H1 (cell line): Measurements from ENCODE around the gene NAA38. TPM values are rescaled to one million over a fixed set of nuclear protein-coding genes. Genes with fewer than 3 reads are reported as not detected.

Experiments
- CTCF ChIA-PET: fragments of 300-600 bp; sonication (Branson Sonifier 250); formaldehyde crosslinking; loops from one replicate; lab custom pipeline; 2021; ENCODE audit not compliant: partially characterized antibody; lab: Charles Lee
- POLR2A ChIA-PET: fragments of 300-600 bp; sonication (Branson Sonifier 250); formaldehyde crosslinking; loops from one replicate; lab custom pipeline; 2021; ENCODE audit warnings: inconsistent platforms; ENCODE audit not compliant: partially characterized antibody; lab: Charles Lee
- DNase-seq, 2 experiments: peaks; one replicate each; pipeline versions ENCODE4 v3.0.0 to v3.0.0-alpha.2; 2010 to 2022; ENCODE audit warnings: low spot score in 2 of 2, low read depth in 1 of 2, mixed read lengths in 1 of 2
- FAIRE-seq: peaks from 2 replicates; lab custom pipeline; 2011; peaks lifted over from hg19 to GRCh38; lab: Jason Lieb, UNC
- H2AFZ ChIP-seq: 2 replicates; pipeline ENCODE4 v1.8.1; 2012; ENCODE audit warnings: low read length, inconsistent platforms
- H2AK5ac ChIP-seq: 2 replicates; pipeline ENCODE4 v1.6.1; 2013; ENCODE audit warnings: low read depth, low read length
- H2BK120ac ChIP-seq: replicated peaks from 2 replicates; pipeline ENCODE3; 2013; ENCODE audit warnings: low read depth, low read length, inconsistent platforms
- H2BK12ac ChIP-seq: 2 replicates; pipeline ENCODE4 v1.6.1; 2013; ENCODE audit warnings: low read depth, low read length
- H2BK15ac ChIP-seq: 2 replicates; pipeline ENCODE4 v1.6.1; 2013; ENCODE audit warnings: low read length
- H2BK20ac ChIP-seq: 2 replicates; pipeline ENCODE4 v1.6.1; 2013; ENCODE audit warnings: low read length
- H2BK5ac ChIP-seq: 2 replicates; pipeline ENCODE4 v1.6.1; 2013; ENCODE audit warnings: low read depth, low read length
- H3K14ac ChIP-seq: 2 replicates; pipeline ENCODE4 v1.6.1; 2013; ENCODE audit warnings: inconsistent platforms; ENCODE audit not compliant: insufficient read length
- H3K18ac ChIP-seq: 2 replicates; pipeline ENCODE4 v1.6.1; 2013; ENCODE audit warnings: low read length; ENCODE audit errors: extremely low read depth
- H3K23ac ChIP-seq: 2 replicates; pipeline ENCODE4 v1.6.1; 2013; ENCODE audit warnings: inconsistent platforms; ENCODE audit not compliant: insufficient read length
- H3K23me2 ChIP-seq: 2 replicates; pipeline ENCODE4 v1.6.1; 2013; ENCODE audit warnings: low read depth, low read length
- H3K27ac ChIP-seq: 2 replicates; pipeline ENCODE4 v1.6.1; 2011; ENCODE audit warnings: low read depth, low read length, inconsistent platforms
- H3K27me3 ChIP-seq, 4 experiments: replicated peaks in 1 of 4; 1 replicate in 1 of 4; 2 replicates in 3 of 4; pipeline versions ENCODE4 v1.6.1 to v1.8.1; 2011 to 2013; ENCODE audit warnings: low read length in 3 of 4, mild to moderate bottlenecking in 3 of 4, inconsistent platforms in 2 of 4, mixed read lengths in 2 of 4, moderate library complexity in 1 of 4; ENCODE audit not compliant: control insufficient read depth in 3 of 4, insufficient read depth in 3 of 4; ENCODE audit errors: extremely low read depth in 1 of 4
- H3K36me3 ChIP-seq, 4 experiments: 2 replicates each; pipeline versions ENCODE4 v1.6.1 to v1.8.1; 2011 to 2013; ENCODE audit warnings: mild to moderate bottlenecking in 4 of 4, low read length in 3 of 4, moderate library complexity in 2 of 4, control low read depth in 1 of 4, inconsistent platforms in 1 of 4; ENCODE audit not compliant: insufficient read depth in 4 of 4, control insufficient read depth in 2 of 4
- H3K4ac ChIP-seq: replicated peaks from 2 replicates; pipeline ENCODE3; 2013; ENCODE audit warnings: low read length, low read depth, mixed read lengths, inconsistent platforms; ENCODE audit not compliant: insufficient read length
- H3K4me1 ChIP-seq, 4 experiments: replicated peaks in 1 of 4; 1 replicate in 1 of 4; 2 replicates in 3 of 4; pipeline versions ENCODE4 v1.6.1 to v1.8.1; 2011 to 2013; ENCODE audit warnings: low read length in 3 of 4, inconsistent platforms in 2 of 4, mixed read lengths in 1 of 4; ENCODE audit not compliant: insufficient read depth in 4 of 4, control insufficient read depth in 3 of 4
- H3K4me2 ChIP-seq, 2 experiments: 2 replicates each; pipeline versions ENCODE4 v1.6.1 to v1.8.1; 2011 to 2013; ENCODE audit warnings: low read depth in 2 of 2, low read length in 2 of 2, control low read depth in 1 of 2, inconsistent platforms in 1 of 2, mild to moderate bottlenecking in 1 of 2; ENCODE audit not compliant: insufficient read depth in 1 of 2
- H3K4me3 ChIP-seq, 4 experiments: fragments of 200-600, 300-600 bp in 1 of 4; sonication (generic), shearing (Covaris generic), sonication (Bioruptor Twin) in 1 of 4; 2 replicates each; pipeline versions ENCODE4 v1.5.1 to v1.8.1; 2011 to 2016; ENCODE audit warnings: low read length in 4 of 4, low read depth in 3 of 4, control low read depth in 2 of 4, inconsistent platforms in 2 of 4, mild to moderate bottlenecking in 2 of 4, mixed read lengths in 1 of 4, moderate library complexity in 1 of 4; ENCODE audit not compliant: insufficient read depth in 2 of 4; ENCODE audit errors: extremely low read depth in 1 of 4
- H3K56ac ChIP-seq: replicated peaks from 2 replicates; pipeline ENCODE3; 2013; ENCODE audit warnings: low read depth, mild to moderate bottlenecking, mixed read lengths, low read length, inconsistent platforms; ENCODE audit not compliant: insufficient read length
- H3K79me1 ChIP-seq: 2 replicates; pipeline ENCODE4 v1.6.1; 2013; ENCODE audit warnings: low read depth, low read length, control low read depth
- H3K79me2 ChIP-seq, 2 experiments: 2 replicates each; pipeline versions ENCODE4 v1.6.1 to v1.8.1; 2012 to 2013; ENCODE audit warnings: low read length in 2 of 2, mild to moderate bottlenecking in 2 of 2, inconsistent platforms in 1 of 2; ENCODE audit not compliant: insufficient read depth in 2 of 2, control insufficient read depth in 1 of 2
- H3K9ac ChIP-seq, 4 experiments: replicated peaks in 1 of 4; 1 replicate in 1 of 4; 2 replicates in 3 of 4; pipeline versions ENCODE4 v1.6.1 to v1.8.1; 2011 to 2013; ENCODE audit warnings: low read depth in 3 of 4, low read length in 3 of 4, control low read depth in 2 of 4, mild to moderate bottlenecking in 2 of 4, moderate library complexity in 2 of 4, inconsistent platforms in 1 of 4; ENCODE audit errors: extremely low read depth in 1 of 4
- H3K9me3 ChIP-seq, 2 experiments: 2 replicates each; pipeline versions ENCODE4 v1.6.1 to v1.8.1; 2012 to 2013; ENCODE audit warnings: mild to moderate bottlenecking in 2 of 2, moderate library complexity in 2 of 2, control low read depth in 1 of 2, inconsistent platforms in 1 of 2, low read depth in 1 of 2, low read length in 1 of 2, mixed read lengths in 1 of 2; ENCODE audit not compliant: insufficient read depth in 2 of 2
- H4K20me1 ChIP-seq, 2 experiments: replicated peaks in 1 of 2; 2 replicates each; pipeline versions ENCODE3 to v1.8.1; 2011 to 2013; ENCODE audit warnings: inconsistent platforms in 2 of 2, low read length in 2 of 2, mild to moderate bottlenecking in 1 of 2; ENCODE audit not compliant: insufficient read depth in 2 of 2, control insufficient read depth in 1 of 2
- H4K5ac ChIP-seq: 2 replicates; pipeline ENCODE4 v1.6.1; 2013; ENCODE audit warnings: low read length, low read depth, mixed read lengths, inconsistent platforms; ENCODE audit not compliant: insufficient read length
- H4K8ac ChIP-seq: 2 replicates; pipeline ENCODE4 v1.8.0; 2013; ENCODE audit warnings: mild to moderate bottlenecking, moderate library complexity, low read length, inconsistent platforms; ENCODE audit not compliant: insufficient read depth; ENCODE audit errors: extremely low read depth
- H4K91ac ChIP-seq: replicated peaks from 2 replicates; pipeline ENCODE3; 2013; ENCODE audit warnings: low read length, mixed read lengths, inconsistent platforms; ENCODE audit not compliant: insufficient read length
- CEBPB ChIP-seq: IDR thresholded peaks from 2 replicates; pipeline ENCODE4 v1.6.1; 2012; ENCODE audit warnings: low read depth, low read length
- EZH2 ChIP-seq: fragments of 200-600 bp; sonication (generic); IDR thresholded peaks from 2 replicates; pipeline ENCODE4 v1.7.1; 2012; ENCODE audit warnings: low read depth, mild to moderate bottlenecking, moderate library complexity, low read length, inconsistent platforms; ENCODE audit not compliant: severe bottlenecking
- JUND ChIP-seq: IDR thresholded peaks from 2 replicates; pipeline ENCODE4 v1.6.1; 2011; ENCODE audit warnings: mild to moderate bottlenecking, improper control_type of control experiment, low read length
- POLR2AphosphoS5 ChIP-seq: IDR thresholded peaks from 2 replicates; pipeline ENCODE4 v1.6.1; 2011; ENCODE audit warnings: low read depth, low read length
- RAD21 ChIP-seq, 2 experiments: IDR thresholded peaks in 1 of 2; conservative IDR thresholded peaks in 1 of 2; 2 replicates each; pipeline ENCODE4 v1.6.1; 2011; ENCODE audit warnings: low read depth in 2 of 2, low read length in 2 of 2, improper control_type of control experiment in 1 of 2, inconsistent platforms in 1 of 2, mild to moderate bottlenecking in 1 of 2, moderate library complexity in 1 of 2
- RNF2 ChIP-seq: fragments of 200-900, 300-1000 bp; sonication (generic); IDR thresholded peaks from 2 replicates; pipeline ENCODE4 v1.7.1; 2016; ENCODE audit warnings: borderline replicate concordance, low read depth, mild to moderate bottlenecking, antibody characterized with exemption, low read length; ENCODE audit not compliant: poor library complexity, severe bottlenecking; ENCODE audit errors: missing control alignments
- SIX5 ChIP-seq: IDR thresholded peaks from 2 replicates; pipeline ENCODE4 v1.6.1; 2011; ENCODE audit warnings: mild to moderate bottlenecking, low read depth, low read length
- SP4 ChIP-seq: IDR thresholded peaks from 2 replicates; pipeline ENCODE4 v1.6.1; 2012; ENCODE audit warnings: low read length, inconsistent platforms
- TEAD4 ChIP-seq: IDR thresholded peaks from 2 replicates; pipeline ENCODE4 v1.6.1; 2012; ENCODE audit warnings: low read depth, low read length, inconsistent platforms, mixed read lengths
- WGBS, 2 experiments: shearing (Covaris generic) in 1 of 2; methylation state at CpG; one replicate each; pipeline versions ENCODE4 v1.1.6 to v1.1.7; 2013 to 2015; ENCODE audit warnings: low lambda C conversion rate in 2 of 2, mixed read lengths in 2 of 2, inconsistent platforms in 1 of 2, low coverage in 1 of 2, missing lambda C conversion rate in 1 of 2; ENCODE audit not compliant: insufficient replicate concordance in 2 of 2, insufficient coverage in 1 of 2, insufficient read length in 1 of 2; ENCODE audit errors: extremely low coverage in 1 of 2, missing lambda C conversion rate in 1 of 2; 5-methylcytosine and 5-hydroxymethylcytosine counted together
- polyA plus RNA-seq, 7 experiments: library from polyadenylated mRNA; depleted of rRNA in 3 of 7; stranded (reverse) in 5 of 7; unstranded in 2 of 7; fragments of >200 nt in 5 of 7; fragments of 200-250 nt in 2 of 7; gene quantifications; 1 replicate in 5 of 7; 2 replicates in 1 of 7; 4 replicates in 1 of 7; pipeline versions ENCODE4 v1.2.1 to v1.2.3, GENCODE V29; 2011 to 2013; ENCODE audit warnings: missing spikeins in 2 of 7, mixed read lengths in 2 of 7
- total RNA-seq: library from RNA; stranded (reverse); fragmentation: NEBNext Ultra II Directional; extraction: Animal tissue kit (Norgen Biotek cat#: 25700); gene quantifications from 2 replicates; pipeline ENCODE4 v1.2.1, GENCODE V29; 2021
- TF ChIP-seq, protein P1 (sequence below): IDR thresholded peaks from 2 replicates; pipeline ENCODE4 v1.6.1; 2012; ENCODE audit warnings: inconsistent platforms

NAA38 gene
- total and polyA plus RNA-seq, 2 of the 8 experiments (the other 6 are each of a cell fraction or from before 2014, with no cell fraction given) = 30.2 to 109 TPM

DNA sequence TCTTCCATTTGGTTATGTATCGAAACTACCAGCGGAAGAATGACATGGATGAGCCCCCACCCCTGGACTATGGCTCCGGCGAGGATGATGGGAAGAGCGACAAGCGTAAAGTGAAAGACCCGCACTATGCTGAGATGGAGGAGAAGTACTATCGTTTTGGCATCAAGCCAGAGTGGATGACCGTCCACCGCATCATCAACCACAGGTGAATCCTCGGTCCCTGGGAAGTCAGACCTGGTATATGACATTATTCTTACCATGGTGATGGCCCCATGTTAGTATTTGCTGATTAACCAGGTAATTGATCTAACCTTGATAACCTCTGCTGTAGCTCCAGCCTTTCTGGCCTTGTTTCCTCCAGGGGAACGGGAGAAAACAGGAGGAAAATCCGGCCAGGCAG, 39.7 kb upstream of the NAA38 start:
- 93% methylated on average over 13 of the region's 13 CpGs; no CpG with 5 or more reads in 1 of the 2 experiments for WGBS, 2 experiments
- Histone ChIP-seq H2AFZ (no peak overlapping the region), H2AK5ac (no peak overlapping the region), H3K4me3 (no peak overlapping the region), H3K14ac (no peak overlapping the region), H2BK20ac (no peak overlapping the region), H3K36me3 (peaks cover 0 to 5% (median 2%) of the 10 kb centered on the region in 4 experiments; a peak in 3 of 8 replicates), H3K79me1 (no peaks in the 10 kb centered on the region), H3K27me3 (no peaks in the 10 kb centered on the region), H4K20me1 (no peaks in the 10 kb centered on the region), H3K56ac (no peak overlapping the region), H3K23ac (no peak overlapping the region), H3K18ac (no peak overlapping the region), H2BK120ac (no peak overlapping the region), H3K9ac (no peak overlapping the region), H2BK12ac (no peak overlapping the region), H2BK15ac (no peak overlapping the region), H4K91ac (no peak overlapping the region), H2BK5ac (no peak overlapping the region), H3K4me1 (no peaks in the 10 kb centered on the region), H3K27ac (no peak overlapping the region), H4K5ac (no peak overlapping the region), H3K79me2 (no peaks in the 10 kb centered on the region), H3K4me2 (no peak overlapping the region), H3K9me3 (no peaks in the 10 kb centered on the region; a peak in 1 of 4 replicates), H4K8ac (no peak overlapping the region), H3K23me2 (no peaks in the 10 kb centered on the region), H3K4ac (no peak overlapping the region)
- FAIRE-seq (no peak), DNase-seq (no peak)
- ChIA-PET CTCF (interaction anchor here (1.0 to 2.9 kb wide), 9 partner anchors 15 to 153 kb away, joined by 3 to 11 read pairs (median 3); no protein-coding TSS in a partner anchor), POLR2A (no interaction called here)
- no peak for TF ChIP-seq RAD21 (IDR thresholded peaks at IDR 0.05 in 1 of 2, conservative IDR thresholded peaks at IDR 0.05 in 1 of 2; ENCODE audit: low read depth in 2 of 2, low read length in 2 of 2)
- TF ChIP-seq, protein P1, sequence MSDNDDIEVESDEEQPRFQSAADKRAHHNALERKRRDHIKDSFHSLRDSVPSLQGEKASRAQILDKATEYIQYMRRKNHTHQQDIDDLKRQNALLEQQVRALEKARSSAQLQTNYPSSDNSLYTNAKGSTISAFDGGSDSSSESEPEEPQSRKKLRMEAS = no peak
- TF ChIP-seq EZH2 = no peak
- TF ChIP-seq SP4 = no peak
- no peak for TF ChIP-seq JUND
- no peak for TF ChIP-seq TEAD4
- no peak for TF ChIP-seq SIX5
- TF ChIP-seq POLR2AphosphoS5 = no peak
- no peak for TF ChIP-seq CEBPB
- no peak for TF ChIP-seq RNF2
